Cerebellar cortex (tissue), 1 donor: Measurements from ENCODE around the gene LRRN4.
"Not testable (repeated sequence)": the region's sequence is repeated elsewhere in the genome, so short reads cannot be mapped to it uniquely, and the experiment has no call there.

Source experiments
- DNase-seq: peaks from one replicate; pipeline ENCODE4 v3.0.0-alpha.2; 2015; ENCODE audit warnings: low spot score

LRRN4 gene

DNA sequence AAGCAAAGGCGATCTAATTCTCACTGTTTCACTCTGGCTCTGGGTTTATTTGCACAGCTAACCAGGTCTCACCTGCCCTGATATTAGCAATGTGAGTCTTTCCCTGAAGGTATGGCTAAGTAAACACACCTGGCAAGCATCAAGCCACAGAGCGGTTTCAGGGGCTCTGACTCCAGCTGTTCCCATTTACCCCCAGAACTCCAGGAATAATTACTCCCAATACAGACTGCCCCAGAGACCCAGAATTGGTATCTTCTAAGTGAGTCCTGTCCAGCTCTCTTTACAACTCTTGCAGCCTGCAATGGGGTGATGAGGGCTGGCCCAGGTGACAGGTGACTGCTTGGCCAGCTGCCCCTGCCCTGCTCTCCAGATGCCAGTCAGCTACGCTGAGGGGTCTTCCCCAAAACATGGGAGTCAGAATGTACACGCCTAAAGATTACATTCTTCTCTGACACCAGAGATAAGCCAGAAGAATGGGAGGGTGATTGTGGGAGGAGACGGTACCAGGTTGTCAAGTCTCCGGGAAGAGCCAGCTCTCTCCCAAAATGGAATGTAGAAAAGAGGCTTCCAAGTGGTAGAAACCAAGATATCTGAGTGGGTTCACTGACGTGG is 4.9 kb upstream of the LRRN4 start:
- DNase-seq: no peak

DNA sequence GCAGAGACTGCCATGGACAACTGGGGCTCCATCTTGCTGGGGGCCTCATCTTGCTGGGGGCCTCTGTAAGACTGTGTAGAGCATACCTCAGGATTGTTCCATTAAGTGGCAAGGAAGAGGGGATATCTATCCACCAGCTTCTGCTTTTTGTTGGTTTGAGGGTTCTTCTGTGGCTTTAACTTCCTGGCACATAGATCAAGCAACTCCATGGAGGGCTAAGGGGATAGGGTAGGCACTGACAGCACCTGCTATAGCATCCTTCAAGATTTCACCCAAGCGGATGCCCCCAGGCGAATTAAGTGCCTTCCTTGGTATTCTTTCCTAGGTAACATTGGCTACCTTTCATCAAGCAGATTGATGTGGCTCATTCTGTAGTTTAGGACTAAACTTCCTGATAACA is 3.8 kb upstream of the LRRN4 start:
- no peak for DNase-seq

DNA sequence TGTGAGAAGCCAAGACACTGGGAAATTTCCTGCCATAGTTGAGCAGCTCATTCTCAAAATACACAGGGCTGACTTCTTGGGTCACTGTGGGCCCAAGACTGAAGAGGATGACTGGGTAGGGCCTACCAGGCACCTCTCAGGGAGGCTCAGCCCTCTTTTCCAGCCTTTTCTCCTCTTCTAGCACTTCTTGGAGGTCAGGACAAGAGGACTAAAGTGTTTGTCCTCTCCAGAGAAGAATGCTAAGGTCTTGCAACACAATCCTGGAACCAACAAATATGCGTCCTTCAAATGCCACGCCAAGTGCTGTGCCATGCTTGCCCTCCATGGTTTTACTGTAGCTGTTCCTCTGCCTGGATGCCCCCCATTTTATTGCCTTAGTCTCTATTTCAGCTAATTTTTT is 3.3 kb upstream of the LRRN4 start:
- no peak for DNase-seq

DNA sequence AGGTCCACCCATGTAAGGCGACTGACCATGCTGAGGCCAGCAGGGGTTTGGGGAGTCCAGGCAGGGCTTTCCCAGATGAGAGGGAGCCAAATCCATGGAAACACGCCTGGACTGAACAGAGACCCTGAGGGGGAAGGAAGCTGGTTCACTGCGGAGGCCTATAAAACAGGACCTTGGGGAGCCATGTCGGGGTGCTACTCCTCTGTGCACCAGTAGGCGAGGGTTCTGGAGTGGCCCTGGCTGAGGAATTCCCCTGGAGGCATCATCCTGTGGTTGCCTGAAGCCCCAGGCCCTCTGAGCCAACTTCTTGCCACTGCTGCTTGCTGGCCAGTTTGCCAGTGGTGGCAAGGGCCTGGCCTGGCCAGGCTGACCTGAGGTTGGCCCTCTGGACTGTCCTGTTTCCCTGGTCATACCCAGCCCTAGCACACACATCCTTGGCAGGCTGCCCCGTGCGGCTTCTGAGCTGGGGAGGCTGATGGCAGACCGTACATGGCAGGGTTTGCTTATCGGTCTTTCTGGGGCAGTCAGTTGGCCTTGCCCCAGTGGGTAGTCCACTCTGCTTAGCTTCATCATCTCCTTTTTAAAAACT is 2.2 kb upstream of the LRRN4 start:
- no peak for DNase-seq

DNA sequence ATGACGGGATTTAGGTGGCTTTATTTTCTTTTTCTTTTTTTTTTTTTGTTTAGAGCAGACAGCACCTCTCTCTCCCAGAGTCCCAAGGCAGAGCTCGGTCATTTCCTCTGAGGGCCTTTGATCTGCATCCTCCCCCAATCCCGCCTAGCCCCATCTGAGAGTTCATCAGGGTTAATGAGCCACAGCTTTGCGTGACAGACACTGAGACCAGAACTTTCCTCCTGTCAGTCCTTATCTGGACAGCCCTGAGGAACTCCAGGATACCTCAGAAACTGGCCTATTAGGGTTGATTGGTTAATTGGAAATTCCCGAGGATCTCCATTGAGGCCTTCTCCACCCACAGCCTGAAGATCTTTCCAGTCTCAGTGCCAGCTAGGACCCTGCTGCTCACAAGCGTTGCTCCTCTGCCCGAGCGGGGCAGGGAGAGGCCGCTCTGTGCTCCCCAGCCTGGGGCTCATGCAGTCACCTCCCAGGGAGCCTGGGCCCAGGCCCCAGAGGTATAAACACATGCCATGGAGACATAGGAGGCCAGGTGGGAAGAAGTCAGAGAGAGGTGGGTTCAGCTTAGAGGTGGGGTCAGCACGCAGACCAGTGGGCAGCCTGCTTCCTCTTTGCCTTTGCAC is 1.4 kb upstream of the LRRN4 start:
- DNase-seq: no peak

DNA sequence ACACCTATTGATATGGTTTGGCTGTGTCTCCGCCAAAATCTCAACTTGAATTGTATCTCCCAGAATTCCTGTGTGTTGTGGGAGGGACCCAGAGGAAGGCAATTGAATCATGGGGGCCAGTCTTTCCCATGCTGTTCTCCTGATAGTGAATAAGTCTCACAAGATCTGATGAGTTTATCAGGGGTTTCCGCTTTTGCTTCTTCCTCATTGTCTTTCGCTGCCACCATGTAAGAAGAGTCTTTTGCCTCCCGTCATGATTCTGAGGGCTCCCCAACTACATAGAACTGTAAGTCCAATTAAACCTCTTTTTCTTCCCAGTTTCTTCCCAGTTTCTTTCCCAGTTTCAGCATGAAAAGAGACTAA is 810 bp upstream of the LRRN4 start:
- not testable (repeated sequence) for DNase-seq

DNA sequence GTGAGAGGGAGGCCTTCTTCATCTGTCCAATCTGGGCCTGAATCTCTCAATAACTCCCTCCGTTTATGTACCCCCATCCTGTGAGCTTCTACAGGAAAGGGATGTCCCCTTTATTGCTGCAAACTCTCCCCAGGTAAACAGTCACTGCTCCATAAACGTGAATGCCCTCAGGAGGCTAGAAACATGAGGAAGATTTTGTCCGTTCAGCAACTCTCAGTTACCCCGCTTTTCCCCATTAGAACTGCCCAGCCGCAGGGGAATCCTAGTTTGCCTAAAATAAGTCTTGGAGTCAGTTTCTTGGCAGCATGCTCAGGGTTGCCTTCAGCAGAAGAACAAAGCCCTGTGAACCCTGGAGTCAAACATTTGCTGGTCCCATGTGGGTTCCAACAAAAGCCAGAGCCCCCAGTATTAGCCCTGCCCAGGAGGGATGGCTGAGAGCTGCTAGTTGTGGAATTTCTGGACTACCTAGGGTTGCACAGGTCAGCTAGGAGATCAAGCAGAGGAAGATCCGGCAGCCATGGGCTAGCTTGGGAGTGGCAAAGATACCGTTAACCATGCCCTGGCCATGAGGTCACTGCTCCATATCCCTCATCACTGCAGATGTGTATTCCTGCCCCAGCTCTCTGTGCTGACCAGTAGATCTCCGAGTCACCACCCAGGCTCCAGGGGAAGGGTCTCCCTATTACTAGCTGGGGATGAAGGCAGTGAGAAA is 640 bp downstream of the LRRN4 start:
- DNase-seq: no peak

DNA sequence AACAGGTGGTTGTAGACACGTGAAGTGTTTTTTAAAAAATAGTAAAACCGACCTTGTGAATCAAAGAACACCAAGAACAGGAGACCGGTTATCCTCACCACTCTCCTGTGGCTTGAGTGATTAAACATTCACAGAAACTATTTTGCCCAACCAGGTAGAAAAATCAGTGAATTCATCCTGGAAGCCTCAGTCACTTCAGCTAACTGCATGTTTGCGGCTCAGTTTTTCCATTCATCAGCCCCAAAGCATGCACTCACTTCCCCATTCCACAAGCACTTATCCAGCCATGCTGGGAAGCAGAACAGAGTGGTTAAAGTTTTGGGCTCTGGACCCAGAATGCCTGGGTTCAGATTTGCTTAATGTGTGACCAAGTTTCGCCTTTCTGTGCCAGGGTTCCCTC is 2.4 kb downstream of the LRRN4 start:
- DNase-seq: no peak

DNA sequence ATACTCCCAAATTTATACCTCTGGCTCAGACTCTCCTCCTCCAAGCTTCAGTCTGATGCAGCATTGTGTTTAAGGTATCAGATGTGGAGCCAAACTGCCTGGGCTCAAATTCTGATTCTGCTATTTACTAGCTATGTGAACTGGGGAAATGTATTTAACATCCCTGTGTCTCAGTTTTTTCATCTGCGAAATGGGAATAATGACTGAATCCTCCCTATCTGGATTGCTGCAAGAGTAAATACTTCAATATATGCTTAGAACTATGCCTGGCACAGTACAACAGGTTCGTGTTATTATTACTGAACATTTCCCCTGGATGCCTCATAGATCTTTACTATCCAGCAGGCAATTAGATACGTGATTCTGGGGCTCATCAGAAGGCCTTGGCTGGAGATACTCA is 5.5 kb downstream of the LRRN4 start:
- DNase-seq: no peak

DNA sequence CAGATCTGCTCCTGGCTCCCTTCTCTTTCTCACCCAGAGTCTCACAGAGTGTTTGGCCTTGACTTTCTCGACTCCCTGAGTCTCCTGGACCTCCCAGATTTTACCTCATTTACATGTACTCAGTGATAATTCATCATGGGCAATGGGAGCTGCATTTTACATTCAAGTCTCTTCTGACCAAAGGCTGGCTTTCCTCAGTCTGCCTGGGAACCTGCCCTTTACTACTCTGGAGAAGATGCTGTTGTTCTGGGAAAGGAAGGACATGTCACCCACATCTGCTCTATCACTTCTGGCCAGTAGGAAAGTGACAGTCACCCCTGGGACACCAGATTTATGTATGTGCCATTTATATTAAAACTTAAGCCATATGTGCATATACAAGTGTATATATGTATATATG is 7.4 kb downstream of the LRRN4 start:
- no peak for DNase-seq

DNA sequence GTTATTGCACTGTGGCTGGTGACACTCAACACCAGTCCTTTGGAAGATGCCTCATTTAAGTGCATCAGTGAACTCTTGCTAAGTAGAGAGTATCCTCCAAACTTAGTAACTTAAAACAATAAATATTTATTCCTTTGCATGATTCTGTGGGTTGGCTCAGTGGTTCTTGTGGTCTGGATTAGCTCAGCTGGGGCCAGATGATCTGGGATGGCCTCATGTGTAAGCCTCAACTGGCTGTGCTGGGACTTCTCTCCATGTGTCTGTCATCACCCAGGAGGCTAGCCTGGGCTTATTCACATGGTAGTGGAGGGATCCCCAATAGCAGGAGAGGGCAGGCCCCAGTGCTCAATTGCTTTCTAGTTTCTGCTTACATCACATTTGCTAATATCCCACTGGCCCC is 8.3 kb downstream of the LRRN4 start:
- DNase-seq: no peak

DNA sequence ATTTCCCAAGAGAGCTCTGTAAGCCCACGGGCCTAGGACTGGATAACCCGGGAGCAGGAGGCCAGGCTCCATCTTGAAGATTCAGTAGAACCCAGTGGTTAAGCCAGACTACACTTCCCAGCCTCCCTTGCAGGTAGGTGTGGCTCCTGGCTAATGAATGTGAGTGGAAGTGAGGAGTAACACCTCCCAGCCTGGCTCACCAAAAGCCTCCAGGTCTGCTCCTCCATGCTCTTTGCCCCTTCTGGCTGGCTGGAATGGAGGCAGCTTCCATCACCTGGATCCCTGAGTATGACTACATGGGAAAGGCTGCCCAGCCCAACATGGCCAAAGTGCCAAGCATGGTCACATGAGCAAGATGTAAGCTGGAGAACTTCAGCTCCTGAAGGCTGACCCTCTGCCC is 9.7 kb downstream of the LRRN4 start:
- DNase-seq: peak; percentile 10

DNA sequence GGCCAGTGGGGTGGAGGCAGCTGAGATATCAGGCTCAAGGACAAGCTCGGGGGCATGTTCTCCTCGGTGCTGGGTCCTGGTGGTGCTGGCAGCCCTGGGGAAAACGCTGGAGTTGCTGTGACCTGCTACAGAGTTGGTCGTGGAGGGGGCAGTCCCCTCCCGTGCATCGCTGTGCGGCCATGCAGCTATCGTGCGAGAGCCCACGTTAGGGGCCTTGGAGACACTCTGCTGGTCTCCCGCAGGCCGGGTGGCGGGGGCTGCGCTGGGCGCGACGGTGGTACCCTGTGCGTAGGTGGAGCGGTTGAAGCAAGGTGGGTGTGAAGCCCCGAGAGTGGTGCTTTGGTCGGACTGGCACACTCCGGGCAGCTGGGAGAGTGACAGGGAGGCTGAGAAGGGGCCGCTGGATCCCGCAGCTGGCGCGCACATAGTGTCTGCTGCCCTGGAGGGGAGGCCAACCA is 12.0 kb downstream of the LRRN4 start:
- DNase-seq: no peak

DNA sequence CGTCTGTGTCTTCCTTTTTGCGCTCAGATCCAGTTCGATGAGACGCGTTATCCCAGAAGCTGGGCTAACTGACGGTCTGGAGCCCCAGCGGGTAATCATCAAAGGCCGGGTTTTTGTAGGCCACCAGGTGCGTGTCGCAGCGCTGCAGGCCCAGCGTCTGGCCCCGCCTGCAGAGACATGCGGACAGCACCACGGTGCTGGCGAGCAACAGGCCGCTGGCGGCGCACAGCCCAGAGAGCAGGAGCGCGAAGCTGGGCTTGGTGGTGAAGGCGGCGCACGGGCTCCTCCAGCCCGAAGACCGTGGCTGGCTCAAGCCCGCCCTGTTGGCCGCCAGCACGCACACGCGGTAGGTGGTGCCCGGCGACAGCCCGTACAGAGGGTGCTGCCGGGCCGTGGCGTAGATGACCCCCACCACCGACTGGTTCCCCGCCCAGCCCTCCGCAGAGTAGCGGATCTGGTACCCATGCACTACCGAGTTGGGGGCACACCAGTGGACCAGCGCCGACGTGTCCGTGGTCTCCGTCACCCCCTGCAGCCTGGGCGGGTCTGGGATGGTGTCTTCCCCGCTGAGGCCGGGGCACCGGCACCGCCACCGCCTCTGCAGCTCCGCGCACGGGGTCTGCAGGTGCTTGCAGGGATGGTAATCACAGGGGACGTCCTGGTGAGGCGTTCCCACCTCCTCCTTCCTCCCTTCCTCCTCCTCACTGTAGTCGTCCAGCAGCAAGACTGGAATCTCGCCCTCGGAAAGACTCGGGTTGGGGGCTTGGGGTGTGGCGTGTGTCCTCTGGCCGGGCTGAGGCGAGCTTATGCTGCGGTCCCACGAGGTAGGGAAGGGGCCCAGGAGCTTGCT is 12.7 kb downstream of the LRRN4 start:
- no peak for DNase-seq

DNA sequence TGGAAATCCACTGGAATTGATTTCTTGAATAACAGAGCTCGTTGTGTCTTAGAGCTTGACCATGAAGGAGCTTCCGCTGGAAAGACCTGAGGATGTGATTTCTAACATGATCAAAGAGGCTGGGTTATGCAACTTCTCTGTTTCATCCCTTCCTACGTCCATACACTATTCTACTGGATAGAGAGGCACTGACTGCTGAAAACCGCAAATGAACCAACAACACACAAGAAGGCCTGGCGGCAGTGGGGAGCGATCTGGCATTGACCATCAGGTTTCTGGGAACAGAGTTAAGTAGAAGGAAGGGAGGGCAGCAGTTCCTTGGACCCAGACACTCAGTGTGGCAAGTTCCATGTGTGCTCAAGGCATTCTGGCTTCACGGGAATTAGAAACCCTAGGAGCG is 13.3 kb downstream of the LRRN4 start:
- DNase-seq: no peak

DNA sequence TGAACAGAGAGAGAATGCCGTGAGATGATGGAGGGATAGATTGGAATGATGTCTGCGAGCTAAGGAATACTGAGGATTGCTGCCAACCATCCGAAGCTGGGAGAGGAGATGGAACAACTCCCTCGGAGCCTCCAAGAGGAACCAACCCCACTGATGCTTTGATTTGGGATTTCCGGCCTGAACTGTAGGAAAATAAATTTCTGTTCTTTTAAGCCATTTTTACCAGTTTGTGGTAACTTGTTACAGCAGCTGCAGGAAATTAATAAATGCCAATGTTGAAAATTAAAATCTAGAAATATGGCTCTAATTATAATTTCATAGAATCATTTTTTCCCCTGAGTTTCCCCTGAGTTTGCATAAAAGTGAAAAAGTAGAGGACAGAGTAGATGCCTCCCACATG is 14.1 kb downstream of the LRRN4 start:
- DNase-seq: no peak

DNA sequence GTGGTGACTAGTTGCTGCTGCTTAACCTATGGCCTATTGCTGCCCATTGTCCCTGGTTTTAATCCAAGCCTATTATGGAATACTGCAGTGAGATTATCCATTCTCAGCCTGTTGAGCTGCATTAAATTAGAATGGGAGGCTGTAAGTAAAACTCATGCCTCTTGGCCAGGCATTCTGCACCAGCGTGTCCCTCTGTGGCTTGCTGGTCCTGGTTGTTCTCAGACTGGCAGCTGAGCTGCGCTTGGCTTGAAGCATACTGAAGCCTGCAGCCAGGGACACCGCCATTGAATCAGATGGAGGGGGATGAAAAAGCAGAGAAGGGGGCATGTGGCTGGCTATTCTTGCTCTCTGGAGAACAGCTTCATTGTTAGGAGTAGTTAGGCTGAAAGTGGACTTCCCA is 15.6 kb downstream of the LRRN4 start:
- no peak for DNase-seq

DNA sequence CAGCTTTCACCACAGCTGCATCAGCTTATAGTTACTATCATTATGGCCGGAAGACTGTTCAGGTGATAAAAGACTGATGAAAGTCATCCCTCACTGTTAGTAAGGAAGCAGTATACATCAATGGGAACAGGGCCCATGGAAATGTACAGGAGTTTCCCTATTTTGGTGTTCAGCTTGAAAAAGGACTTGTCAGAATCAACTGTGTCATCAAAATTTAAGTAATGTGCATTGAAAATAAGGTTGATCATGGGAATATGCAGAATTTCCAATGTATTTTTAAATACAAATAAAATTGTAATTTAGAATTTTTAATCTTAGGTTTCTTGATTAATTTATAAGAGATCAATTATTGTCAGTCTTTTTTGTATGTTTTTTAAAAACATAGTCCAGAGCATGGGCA is 16.8 kb downstream of the LRRN4 start:
- no peak for DNase-seq

DNA sequence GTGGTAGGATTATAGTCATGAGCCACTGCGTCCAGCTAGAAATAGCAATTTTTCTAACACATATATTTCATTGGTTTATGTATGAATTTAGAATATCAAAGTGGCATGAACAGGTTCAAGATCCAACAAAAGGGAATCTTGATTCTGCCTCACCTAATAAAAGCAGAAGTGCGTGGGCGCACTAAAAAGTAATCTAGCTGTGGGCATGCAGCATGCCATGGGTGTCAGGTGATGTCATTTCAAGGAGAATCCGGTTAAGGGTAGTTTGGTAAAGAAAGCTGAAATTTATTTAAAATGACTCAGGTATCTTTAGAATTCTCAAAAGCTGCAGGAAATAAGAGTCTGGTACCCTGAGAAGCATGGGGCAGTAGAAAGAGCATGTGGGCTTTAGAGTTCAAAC is 17.6 kb downstream of the LRRN4 start:
- DNase-seq: no peak

DNA sequence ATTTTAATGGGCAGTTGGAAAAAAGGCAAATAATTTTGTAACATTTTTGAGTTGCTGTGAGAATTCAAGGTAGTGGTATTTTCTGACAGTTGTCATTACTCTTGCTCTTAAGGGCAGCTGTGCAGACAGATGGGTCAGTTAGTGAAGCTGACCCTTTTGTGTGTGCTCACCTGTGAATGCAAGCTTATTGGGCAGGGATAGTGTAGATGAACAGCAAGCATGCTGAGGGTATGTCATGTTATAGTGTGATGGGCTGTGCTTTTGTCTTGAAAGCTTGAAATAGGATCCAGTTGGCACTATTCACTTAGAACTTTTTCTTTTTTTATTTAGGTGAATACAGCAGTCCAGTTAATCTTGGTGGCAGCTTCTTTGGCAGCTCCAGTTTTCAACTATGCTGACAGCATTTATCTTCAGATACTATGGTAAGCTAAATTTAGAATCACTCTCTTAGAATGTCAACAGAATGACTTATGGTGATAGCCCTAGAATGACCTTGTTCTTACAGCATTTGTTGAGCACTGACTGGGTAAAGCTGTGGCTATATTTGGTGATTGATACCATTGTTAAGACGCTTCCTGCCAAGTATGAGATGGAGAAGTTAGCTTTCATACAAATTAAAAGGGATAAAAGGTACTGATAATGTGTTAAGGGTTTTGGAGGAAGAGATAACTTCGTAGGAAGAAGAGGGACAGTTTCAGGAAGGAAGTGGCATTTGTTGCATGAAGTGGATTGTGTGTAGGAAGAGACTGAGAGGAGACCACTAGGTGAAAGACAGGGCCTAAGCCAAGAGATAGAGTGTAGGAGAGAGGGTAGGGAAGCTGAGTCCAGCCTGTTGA is 19.5 kb downstream of the LRRN4 start:
- no peak for DNase-seq

DNA sequence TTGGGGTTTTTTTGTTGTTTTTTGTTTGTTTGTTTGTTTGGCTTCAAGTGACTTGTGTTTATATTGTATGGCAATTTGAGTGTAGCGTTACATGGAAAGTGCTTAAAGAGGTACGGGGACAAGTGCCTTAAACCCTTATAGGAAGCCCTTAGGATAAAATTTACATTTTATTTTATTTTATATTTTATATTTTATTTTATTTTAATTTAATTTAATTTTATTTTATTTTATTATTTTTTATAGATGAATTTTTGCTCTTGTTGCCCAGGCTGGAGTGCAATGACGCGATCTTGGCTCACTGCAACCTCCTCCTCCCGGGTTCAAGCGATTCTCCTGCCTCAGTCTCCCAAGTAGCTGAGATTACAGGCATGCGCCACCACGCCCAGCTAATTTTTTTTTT is 21.0 kb downstream of the LRRN4 start:
- DNase-seq: not testable (repeated sequence)
